HTERT RPE-1 (cell line): ENCODE measurements around the gene SRBD1.

Source experiments
- in situ Hi-C: fragments of 300-500 bp; cut with MboI; formaldehyde crosslinking; loops from 4 replicates; pipeline ENCODE4 v1.14.3; 2020; ENCODE audit warnings: low sequenced_read_pairs

Gene SRBD1, protein sequence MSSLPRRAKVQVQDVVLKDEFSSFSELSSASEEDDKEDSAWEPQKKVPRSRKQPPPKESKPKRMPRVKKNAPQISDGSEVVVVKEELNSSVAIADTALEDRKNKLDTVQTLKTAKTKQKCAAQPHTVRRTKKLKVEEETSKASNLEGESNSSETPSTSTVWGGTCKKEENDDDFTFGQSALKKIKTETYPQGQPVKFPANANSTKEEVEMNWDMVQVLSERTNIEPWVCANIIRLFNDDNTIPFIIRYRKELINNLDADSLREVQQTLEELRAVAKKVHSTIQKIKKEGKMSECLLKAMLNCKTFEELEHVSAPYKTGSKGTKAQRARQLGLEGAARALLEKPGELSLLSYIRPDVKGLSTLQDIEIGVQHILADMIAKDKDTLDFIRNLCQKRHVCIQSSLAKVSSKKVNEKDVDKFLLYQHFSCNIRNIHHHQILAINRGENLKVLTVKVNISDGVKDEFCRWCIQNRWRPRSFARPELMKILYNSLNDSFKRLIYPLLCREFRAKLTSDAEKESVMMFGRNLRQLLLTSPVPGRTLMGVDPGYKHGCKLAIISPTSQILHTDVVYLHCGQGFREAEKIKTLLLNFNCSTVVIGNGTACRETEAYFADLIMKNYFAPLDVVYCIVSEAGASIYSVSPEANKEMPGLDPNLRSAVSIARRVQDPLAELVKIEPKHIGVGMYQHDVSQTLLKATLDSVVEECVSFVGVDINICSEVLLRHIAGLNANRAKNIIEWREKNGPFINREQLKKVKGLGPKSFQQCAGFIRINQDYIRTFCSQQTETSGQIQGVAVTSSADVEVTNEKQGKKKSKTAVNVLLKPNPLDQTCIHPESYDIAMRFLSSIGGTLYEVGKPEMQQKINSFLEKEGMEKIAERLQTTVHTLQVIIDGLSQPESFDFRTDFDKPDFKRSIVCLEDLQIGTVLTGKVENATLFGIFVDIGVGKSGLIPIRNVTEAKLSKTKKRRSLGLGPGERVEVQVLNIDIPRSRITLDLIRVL

DNA sequence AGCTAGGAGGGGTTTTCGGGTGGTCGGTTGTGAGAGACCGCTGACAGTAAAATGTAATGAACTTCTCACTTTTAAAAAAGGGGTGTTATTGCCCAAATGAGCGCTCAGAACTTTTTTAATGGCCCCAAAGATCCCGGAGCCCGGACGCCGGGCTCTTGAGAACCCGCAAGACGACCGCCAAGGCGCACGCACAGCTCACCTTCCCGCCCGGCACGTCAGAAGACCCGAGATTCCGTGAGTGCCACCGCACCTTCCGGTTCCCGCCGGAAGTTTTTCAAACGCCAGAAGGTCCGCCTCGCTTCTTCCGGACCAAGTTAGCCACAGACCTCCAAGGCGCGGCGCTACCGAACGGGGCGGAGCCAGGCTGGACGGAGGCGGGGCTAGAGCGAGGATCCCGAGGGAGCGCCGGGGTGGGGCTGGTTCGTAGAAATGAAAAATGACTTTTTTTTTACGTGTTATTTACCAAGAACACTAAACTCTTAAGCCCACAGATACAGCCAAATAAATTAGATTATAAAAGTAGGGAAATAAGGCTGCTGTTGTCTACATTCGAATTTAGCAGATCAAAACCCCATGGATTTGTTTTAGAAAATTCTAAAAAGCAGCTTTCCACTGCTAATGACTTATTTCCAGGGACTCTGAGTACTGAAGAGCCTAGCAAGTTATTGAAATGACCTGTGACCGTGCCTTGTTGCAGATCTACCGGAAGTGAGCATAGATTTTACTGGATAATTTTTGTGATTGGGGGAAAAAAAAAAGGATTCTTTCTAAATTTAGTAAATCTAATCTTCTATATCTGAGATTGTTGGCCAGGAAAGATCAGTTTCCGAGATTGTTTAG lies at the start of gene SRBD1:
SRBD1 (minus strand) TSS at position 248 of the 840 bp plus-strand sequence. CDS start 5,826 bp downstream, outside the sequence.
- in situ Hi-C loops: no loop called here

DNA sequence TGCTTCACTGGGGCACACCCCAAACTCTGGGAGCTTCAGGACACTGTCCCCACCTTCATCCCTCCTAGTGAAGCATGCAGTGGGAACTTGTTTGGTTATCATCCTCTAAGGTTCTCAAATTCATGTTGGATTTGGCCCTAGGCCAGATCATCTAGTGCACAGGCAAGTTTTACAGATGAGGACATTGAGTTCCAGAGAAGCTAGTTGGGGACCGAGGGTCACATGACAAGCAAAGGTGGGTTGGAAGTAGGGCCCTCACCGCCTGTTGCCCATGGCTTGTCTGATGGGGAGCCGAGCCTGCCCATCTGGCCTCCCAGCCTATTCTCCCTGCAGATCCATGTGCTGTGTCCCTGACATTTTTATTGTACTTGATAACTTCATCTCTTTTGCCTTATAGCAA lies 43.2 kb upstream of the SRBD1 start:
- in situ Hi-C loops: no loop called here

DNA sequence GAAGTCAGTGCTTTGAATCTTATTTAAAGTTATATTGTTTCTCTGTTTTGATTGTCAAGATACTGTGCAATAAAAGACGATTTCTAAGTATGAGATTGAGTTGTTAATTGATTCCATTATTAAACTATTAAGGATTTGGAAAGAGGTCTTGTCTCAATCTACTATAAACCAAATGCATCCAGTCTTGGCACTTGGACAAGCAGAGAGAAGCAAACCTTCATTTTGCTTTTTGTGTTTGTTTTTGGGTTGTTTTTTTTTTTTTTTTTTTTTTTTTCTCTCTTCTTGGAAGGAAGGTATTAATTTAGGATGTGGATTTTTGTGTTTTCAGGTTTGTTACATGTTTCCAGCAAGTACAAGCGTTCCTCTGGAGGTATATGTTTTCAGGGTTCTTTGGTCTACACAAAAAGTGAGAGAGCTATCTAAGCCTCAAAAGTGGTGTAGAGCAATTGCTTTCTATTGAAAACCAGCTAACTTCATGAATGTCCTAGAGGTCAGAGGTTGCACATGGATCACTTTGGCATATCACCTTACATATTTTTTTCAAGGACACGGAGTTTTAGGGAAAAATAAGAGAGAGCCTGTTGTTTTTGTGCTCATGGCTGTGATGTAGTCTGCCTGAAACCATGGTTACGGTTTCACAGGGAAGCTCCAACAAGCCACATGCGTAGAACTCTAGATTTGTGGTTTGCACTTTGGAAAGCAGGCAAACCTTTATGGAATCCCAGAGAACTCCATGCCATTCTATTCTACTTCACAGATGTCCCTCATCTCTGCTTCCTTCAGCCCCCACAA lies 42.3 kb upstream of the SRBD1 start:
- in situ Hi-C loops: no loop called here

DNA sequence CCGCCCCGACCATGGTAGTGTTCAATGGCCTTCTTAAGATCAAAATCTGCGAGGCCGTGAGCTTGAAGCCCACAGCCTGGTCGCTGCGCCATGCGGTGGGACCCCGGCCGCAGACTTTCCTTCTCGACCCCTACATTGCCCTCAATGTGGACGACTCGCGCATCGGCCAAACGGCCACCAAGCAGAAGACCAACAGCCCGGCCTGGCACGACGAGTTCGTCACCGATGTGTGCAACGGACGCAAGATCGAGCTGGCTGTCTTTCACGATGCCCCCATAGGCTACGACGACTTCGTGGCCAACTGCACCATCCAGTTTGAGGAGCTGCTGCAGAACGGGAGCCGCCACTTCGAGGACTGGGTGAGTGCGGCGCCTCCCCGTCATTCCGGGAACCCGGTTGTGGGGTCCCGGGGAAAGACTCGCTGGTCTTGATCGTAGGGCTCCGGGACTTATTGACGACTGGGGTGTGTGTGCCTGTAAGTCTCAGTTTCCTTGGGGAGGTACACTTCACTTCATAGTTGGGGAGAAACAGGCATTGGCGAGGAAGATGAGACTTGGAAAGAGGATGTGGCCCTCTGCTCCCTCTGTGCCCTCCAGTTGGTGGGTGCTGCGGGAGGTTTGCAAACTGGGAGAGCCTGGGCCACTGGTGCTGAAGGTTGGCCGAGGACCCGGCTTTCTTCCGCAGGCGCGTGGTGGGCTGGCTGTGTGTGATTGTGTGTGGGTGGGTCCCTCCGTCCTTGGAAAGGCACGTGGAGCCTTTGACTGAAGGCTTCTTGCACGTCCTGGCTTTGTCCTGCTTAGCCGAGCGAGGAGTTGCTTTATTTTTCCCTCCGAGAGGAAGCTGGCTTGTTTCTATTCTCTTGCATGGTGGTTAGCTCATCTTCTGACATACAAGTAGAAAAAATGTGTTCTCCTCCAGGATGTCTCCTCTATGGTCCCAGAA lies 41.3 kb upstream of the SRBD1 start:
- in situ Hi-C loops: no loop called here

DNA sequence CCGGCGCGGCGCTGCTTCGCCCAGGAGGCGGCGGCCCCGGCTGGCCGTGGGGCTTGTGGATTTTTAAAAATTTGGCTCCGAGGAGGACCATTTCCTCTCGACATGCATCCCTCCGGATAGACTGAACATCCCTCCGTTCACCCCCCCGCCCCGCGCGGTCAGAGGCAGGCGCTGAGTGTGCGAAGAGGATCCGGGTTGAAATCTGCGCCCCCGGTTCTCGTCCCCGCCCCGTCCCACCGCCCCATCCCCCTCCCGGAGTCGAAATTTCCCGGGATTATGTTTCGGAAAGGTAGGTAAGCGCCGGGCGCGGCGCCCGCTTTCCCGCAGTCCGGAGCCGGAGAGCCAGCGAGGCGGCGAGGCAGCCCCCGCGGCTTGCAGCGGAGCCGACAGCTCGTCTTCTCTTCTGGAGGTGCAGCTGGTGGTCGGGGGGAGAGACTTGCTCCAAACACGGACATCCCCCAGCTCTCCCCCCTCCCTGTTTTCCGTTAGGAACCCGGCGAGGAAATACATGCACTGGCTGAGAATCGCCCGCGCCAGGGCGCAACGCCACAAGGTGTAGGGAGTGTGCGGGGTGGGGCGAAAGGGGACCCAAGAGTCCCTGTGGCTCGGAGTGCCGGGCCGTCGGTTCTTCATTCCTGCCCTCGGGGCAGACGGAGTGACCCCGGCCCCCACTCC lies 40.5 kb upstream of the SRBD1 start, which contains the start of gene PRKCE:
PRKCE (plus strand) TSS at position 261 of the 675 bp plus-strand sequence.
- in situ Hi-C loops: no loop called here

DNA sequence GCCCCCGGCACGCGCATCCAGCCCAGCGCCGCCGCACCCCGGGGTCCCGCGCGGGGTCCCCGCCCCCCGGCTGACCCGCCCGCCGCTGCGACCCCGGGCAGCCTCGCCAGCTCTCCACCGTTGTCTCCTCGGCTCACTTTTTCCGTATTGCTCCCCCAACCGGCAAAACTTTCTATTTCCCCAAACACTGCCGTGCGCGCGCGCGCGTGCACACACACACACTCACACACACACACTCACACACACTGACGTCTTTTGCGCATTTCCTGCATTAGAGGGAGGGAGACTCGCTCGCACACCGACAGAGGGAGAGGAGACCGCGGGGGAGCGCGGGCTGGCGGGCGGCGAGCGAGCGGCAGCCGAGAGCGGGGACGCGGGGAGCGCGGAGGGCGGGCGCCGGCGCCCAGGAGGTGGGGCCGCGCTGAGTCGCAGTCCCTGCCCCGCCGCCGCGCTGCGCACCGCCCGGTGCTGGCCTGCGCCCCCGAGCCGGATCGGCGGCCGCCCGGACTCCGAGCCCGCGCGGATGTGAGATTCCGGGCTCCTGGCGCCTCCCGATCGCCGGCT lies 39.9 kb upstream of the SRBD1 start:
- in situ Hi-C loops: no loop called here

DNA sequence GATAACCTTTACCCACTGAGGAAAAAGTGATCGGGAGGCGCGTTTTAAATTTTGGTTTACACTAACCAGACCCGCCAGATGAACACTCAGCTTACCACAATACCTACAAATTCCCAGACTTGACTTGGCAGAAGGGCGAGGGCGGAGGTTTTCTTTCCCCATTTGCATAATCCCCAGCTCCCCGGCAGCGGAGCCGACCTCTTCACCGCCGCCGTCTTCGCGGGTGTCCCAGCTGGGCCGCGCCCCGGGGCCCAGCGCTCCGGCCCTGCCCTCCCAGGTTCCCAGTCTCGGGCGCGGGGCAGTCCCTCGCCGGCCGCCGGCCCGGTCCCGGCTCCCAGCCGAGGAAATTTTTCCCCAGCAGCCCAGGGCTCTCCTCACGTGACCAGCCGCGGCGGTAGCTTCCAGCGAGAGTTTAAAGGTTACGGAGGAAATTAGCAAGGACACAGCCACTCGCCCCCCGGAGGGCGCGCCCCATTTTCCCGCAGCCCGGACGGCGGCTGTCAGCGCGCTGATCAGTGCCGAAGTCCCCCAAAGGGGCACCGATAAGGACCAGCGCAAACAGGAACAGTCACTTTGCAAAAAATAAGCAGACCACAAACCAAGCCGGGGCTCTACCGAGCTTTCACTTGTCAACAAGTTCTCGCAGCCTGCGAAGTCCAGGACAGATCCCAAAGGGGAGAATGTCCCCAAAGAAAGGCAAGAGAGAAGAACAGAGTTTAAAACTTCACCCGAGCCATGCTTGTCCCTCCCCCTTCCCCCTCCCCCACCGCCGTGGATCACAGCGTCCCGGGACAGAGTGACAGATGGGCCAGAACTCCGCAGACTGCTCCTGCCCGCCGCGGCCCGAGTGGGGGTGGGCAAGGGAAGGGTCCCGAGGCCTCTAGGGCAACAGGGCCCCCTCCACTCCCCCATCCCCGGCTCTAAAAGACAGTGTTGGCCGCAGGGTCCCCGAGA lies 39.1 kb upstream of the SRBD1 start:
- in situ Hi-C loops: no loop called here

DNA sequence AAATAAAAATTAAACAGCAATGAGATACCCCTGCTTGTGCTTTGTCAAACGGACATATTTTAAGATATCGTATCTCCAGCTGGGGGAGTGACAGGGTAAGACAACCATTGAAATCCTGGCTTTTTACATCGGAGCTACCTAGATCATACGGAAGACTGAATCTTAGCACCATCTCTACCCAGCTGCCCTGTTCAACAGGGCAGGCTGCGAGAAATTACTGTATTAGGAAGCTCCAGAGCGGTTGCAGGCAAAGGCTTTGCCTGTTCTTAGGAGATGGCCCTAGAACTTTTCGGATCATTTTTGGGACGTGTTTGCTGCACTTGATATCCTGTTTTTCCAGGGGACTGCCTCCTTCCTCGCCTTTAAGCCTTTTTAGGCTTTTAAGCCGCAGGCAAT lies 38.4 kb upstream of the SRBD1 start:
- in situ Hi-C loops: no loop called here

DNA sequence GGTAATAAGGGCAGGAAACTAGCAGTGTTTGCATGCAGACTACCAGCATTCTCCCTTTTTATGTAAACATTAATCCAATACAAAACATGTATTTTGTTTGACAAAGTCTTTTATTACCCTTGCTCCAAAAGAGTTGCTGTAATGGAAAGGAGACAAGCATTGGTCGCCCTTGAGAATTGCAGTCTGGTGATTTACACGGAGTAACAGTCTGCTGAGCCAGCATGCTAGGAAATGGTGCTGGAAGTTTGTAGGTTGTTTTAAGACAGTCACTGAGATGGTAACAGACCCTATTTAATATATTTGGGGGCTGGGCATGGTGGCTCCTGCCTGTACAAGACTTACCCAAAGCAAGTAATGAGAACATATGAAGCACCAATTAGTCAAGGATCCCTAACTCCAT lies 37.6 kb upstream of the SRBD1 start:
- in situ Hi-C loops: no loop called here

DNA sequence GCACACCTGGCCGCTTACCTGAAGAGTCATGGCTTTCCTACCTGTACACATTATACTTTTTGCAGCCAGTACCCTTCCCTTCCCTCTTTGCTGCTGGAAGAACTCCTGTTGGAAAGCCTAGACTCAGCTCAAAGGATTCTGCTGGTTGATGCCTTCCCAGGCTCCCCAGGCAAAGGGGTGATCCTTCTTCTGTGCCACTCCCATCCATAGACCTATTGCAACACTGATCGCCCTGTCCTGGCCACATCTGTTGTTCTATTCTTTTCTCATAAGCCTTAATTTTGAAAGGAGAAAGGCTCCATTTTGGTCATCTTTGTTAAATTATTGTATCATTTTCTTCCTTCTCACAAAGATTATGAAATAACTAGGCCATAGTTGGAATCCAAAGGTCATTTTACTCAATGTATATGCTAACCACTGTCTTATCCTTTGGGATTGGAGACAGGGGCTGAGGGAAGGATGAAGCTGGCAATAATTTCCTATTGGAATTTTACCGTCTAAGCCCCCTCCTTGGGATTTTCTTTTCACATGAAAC lies 37.0 kb upstream of the SRBD1 start:
- in situ Hi-C loops: no loop called here

DNA sequence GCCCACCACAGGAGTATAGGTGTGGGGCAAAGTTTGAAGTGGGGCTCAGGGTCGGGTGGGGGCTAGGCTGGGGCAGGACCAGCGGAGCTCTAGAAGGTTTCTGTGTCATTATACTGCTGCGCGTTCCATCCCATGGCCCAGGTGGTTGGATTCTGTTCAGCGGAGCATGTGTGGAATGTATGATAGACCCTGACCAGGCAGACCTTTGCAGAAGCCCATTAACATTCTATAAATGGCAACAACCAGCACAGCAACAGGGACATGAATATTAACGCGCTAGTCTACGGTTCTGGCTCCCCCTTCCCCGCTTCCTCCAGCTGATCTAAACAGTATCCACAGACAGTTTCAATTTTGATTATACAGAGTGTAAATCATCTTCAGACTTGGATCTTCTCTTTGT lies 36.3 kb upstream of the SRBD1 start:
- in situ Hi-C loops: no loop called here

DNA sequence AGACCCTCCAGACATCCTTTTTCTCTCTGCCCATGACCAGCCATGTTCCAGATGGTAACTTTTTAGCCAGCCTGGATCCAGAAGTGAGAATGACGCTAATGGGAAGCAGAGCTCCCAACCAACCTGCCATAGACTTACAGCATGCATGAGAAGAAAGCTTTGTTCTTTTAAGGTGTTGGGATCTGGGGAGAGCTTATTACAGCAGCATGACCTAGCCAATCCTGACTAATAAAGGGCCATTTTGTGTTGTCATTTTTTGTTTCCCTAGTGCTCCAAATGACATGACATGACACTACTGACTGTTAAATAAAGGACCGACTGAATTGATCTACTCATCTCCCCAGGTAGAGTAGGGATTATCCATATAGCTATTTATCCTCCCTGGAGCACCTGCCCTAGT lies 35.2 kb upstream of the SRBD1 start:
- in situ Hi-C loops: no loop called here

DNA sequence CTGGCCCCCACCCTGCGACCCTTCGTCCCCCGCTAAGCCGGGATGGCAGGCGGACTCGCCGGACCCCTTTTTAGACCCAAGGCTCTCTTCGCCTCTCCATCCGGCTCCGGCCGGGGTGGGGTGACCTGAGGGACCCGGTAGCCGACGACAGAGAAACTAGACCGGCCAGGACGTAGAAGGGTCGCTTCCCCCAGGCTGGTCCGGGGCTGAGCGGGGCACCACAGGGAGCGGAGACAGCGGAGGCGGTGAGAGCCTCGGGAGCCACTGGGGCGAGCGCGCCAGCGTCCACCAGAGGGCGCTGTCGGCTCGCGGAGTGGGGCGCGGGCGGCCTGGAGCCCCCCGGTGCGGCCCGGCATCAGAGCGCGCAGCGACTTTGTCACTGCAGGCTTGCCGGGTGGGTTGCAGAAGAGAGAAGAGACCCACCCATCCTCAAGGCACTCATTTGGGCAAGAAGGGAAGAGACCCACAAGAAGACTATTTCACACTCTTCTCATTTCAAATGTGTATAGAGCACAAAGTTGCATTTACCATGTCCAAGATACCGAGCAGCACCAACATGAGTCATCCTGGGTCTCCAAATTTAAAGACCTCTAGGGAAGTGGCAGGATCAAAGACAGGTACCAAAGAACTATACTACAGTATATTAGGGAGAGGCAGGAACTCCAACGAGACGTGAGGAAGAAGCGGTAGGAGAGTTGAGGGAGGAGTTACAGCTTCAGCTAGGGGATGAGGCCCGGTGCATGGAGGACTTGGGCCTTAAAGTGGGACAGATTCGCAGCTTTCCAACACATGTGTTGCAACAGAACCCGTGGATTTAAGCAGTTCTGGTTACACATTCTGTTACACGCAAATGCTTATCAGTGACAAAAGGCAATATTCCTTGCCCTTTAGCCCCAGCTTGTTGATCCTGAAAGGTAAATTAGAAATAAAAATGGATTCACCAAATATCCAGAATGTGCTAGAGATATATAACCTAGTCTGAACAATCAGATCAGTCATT lies 32.8 kb upstream of the SRBD1 start:
- in situ Hi-C loops: no loop called here

DNA sequence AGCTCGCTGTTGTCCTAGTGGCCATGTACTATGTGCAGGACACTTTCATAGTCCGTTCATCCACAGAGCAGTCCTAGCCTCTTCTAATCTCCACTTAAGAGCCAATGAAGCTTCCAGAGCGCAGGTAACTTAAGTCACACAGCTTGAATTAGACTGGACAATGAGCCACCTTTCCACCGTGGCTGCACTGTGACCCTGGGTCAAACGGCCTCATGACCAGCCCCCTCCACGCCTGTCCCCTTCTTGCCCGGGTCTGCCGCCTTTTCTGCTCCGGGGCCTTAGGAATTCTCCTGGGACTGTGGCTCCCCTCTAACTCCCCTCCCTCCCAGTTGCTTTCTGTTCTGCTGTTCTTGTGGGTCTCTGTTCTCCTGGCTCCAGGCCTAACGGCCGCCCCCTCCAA lies 32.0 kb upstream of the SRBD1 start:
- in situ Hi-C loops: no loop called here

DNA sequence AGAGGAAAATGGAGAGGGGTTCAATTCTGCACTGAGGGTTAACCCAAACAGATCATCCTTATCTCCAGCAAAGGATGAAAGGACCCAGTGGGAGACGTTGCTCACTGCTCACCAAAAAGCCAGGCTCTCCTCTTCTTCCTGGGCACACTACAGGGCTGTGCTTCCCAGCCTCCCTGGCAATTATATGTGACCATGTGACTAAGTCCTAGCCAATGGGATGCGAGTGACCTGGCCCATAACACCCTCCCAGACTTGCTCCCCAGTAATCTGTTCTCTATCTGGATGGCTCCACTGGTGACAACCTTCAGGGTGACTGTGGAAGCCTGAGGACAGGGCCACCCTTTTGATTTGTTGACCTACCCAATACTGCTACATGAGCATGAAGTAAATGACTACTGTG lies 29.5 kb upstream of the SRBD1 start:
- in situ Hi-C loops: no loop called here
